GM21423 (cell line): ENCODE data around the gene IFNLR1.

Source experiments
- ATAC-seq: cut with Tn5 transposase; IDR thresholded peaks from one replicate; pipeline ENCODE4 v1.9.1; 2021; ENCODE audit warnings: mild to moderate bottlenecking, moderate library complexity; ENCODE audit not compliant: unreplicated experiment

IFNLR1 gene

GRCh38 chr1:24180676-24181075 lies 6.4 kb downstream of the IFNLR1 start:
- ATAC-seq, result no peak

- ATAC-seq, result no peak
Observed at GRCh38 chr1:24179251-24179840, 7.7 kb downstream of the IFNLR1 start.

GRCh38 chr1:24178407-24178806 lies 8.7 kb downstream of the IFNLR1 start:
- no peak for ATAC-seq

- ATAC-seq, result no peak
Observed at GRCh38 chr1:24177161-24177560, 9.9 kb downstream of the IFNLR1 start.

GRCh38 chr1:24175033-24175755 lies 11.9 kb downstream of the IFNLR1 start:
- ATAC-seq, result no peak

- no peak for ATAC-seq
Observed at GRCh38 chr1:24173638-24174575, 13.2 kb downstream of the IFNLR1 start.

GRCh38 chr1:24172598-24172997 lies 14.5 kb downstream of the IFNLR1 start:
- no peak for ATAC-seq

GRCh38 chr1:24169286-24169685 lies 17.8 kb downstream of the IFNLR1 start:
- ATAC-seq, result no peak

GRCh38 chr1:24168245-24168644 lies 18.8 kb downstream of the IFNLR1 start:
- ATAC-seq, result no peak

GRCh38 chr1:24167008-24167407 lies 20.1 kb downstream of the IFNLR1 start:
- no peak for ATAC-seq

- ATAC-seq, result no peak
Observed at GRCh38 chr1:24165500-24165899, 21.6 kb downstream of the IFNLR1 start.

- ATAC-seq, result no peak
Observed at GRCh38 chr1:24164004-24164403, 23.1 kb downstream of the IFNLR1 start.

GRCh38 chr1:24162201-24162600 lies 24.9 kb downstream of the IFNLR1 start:
- no peak for ATAC-seq

- ATAC-seq, result no peak
Observed at GRCh38 chr1:24161270-24161669, 25.8 kb downstream of the IFNLR1 start.

GRCh38 chr1:24159366-24159765 lies 27.7 kb downstream of the IFNLR1 start:
- ATAC-seq, result no peak

GRCh38 chr1:24157918-24158481 lies 29.1 kb downstream of the IFNLR1 start:
- ATAC-seq, result no peak

GRCh38 chr1:24156542-24157260 lies 30.4 kb downstream of the IFNLR1 start:
- ATAC-seq, result no peak

- no peak for ATAC-seq
Observed at GRCh38 chr1:24155011-24155782, 31.9 kb downstream of the IFNLR1 start.

- ATAC-seq, result no peak
Observed at GRCh38 chr1:24154215-24154614, 32.9 kb downstream of the IFNLR1 start.
